Measurements from ENCODE around the gene MTMR12.

- TF ChIP-seq CTCF (IDR thresholded peaks at IDR 0.05) (no peak), POLR2A (IDR thresholded peaks at IDR 0.05) (no peak), POLR2AphosphoS5 (IDR thresholded peaks at IDR 0.05) (no peak), EP300 (IDR thresholded peaks at IDR 0.05) (no peak)
Observed at GRCh38 chr5:32326216-32326772, 13.6 kb upstream of the MTMR12 start.
